ENCODE measurements around the gene BAHCC1.

The BAHCC1 gene

GRCh38 chr17:81370294-81370693 lies 25.0 kb upstream of the BAHCC1 start:
- H3F3A ChIP-seq (ENCODE audit: insufficient read depth, low read length), result no peaks in the 10 kb centered on the region
- no peak for TF ChIP-seq EZH2phosphoT487 (IDR thresholded peaks at IDR 0.05; ENCODE audit: low read length)
- no peak for TF ChIP-seq CTCF (IDR thresholded peaks at IDR 0.05; ENCODE audit: low read length)
- TF ChIP-seq EZH2 (optimal IDR thresholded peaks at IDR 0.05; ENCODE audit: low read depth, low read length), result no peak
- H3K36me3 ChIP-seq (replicated peaks; ENCODE audit: insufficient read depth, low read length), result no peaks in the 10 kb centered on the region
- no peaks in the 10 kb centered on the region for H4K20me1 ChIP-seq (ENCODE audit: insufficient read depth, low read length)
- no peaks in the 10 kb centered on the region for H3K9me3 ChIP-seq (replicated peaks; ENCODE audit: insufficient read depth, low read length)
- H3K4me1 ChIP-seq (ENCODE audit: low read length), result no peaks in the 10 kb centered on the region
- H3K9me2 ChIP-seq (replicated peaks; ENCODE audit: insufficient read depth, low read length), result no peaks in the 10 kb centered on the region
- no peak overlapping the region for H3K4me2 ChIP-seq (ENCODE audit: low read depth, low read length)
- peaks cover 95% of the 10 kb centered on the region for H3K27me3 ChIP-seq (replicated peaks; ENCODE audit: insufficient read depth, low read length)
- no peak overlapping the region for H3K9ac ChIP-seq (ENCODE audit: low read length)
- no peak overlapping the region for H3K27ac ChIP-seq (ENCODE audit: low read length)
- no peaks in the 10 kb centered on the region for H3K79me2 ChIP-seq (ENCODE audit: low read length)
- H2AFZ ChIP-seq (ENCODE audit: low read length), result no peak overlapping the region
- no peak overlapping the region for H3K4me3 ChIP-seq (ENCODE audit: low read length)
- no peak for DNase-seq

DNA sequence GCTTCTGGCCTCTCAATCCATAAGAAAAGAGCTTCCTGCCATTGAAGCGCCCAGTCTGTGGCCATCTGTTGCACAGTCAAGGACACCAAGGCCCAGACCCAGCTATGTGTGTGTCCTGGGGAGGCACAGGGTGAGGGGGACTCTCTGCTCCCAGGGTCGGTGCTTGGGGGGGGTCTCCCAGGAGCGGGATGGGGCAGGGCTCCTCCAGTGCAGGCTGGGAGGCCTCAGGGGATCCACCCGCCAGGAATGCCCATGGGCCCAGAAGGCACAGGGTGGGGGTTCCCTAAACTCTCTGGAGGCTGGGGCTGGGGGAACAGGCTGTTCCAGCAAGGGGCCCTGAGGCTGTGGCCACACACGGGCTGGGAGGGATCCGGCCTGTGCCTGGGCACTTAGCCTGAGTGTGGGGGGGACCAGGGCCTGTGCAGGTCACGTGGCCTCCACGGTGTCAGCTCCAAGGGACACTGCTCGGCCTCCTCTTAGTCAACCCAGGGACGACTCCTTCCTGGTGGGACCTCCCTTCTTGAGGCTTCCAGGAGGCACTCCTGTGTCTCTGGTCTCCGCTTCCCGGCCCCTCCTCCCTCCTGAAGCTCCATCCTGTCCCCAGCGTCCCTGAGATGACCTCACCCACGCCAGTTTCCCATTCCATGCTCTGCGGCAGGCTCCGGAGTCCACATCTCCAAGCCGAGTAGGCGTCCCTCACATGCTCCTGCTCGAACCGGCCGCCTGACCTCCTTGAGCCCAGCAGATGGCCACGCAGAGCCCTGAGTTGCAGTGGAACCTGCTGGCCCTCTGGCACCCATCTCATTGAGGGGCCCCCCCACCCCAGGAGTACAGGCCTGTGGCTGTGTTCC lies 23.1 kb upstream of the BAHCC1 start:
- Histone ChIP-seq H3K9ac (ENCODE audit: low read length) (no peak overlapping the region), H3K79me2 (ENCODE audit: low read length) (no peaks in the 10 kb centered on the region), H2AFZ (ENCODE audit: low read length) (no peak overlapping the region), H4K20me1 (ENCODE audit: insufficient read depth, low read length) (no peaks in the 10 kb centered on the region), H3K36me3 (replicated peaks; ENCODE audit: insufficient read depth, low read length) (no peaks in the 10 kb centered on the region), H3K4me1 (ENCODE audit: low read length) (no peaks in the 10 kb centered on the region), H3K27me3 (replicated peaks; ENCODE audit: insufficient read depth, low read length) (peaks cover 95% of the 10 kb centered on the region), H3K4me3 (ENCODE audit: low read length) (no peak overlapping the region), H3K9me2 (replicated peaks; ENCODE audit: insufficient read depth, low read length) (no peaks in the 10 kb centered on the region), H3K4me2 (ENCODE audit: low read depth, low read length) (no peak overlapping the region), H3F3A (ENCODE audit: insufficient read depth, low read length) (no peaks in the 10 kb centered on the region), H3K27ac (ENCODE audit: low read length) (no peak overlapping the region), H3K9me3 (replicated peaks; ENCODE audit: insufficient read depth, low read length) (no peaks in the 10 kb centered on the region)
- no peak for TF ChIP-seq EZH2 (optimal IDR thresholded peaks at IDR 0.05; ENCODE audit: low read depth, low read length)
- no peak for TF ChIP-seq CTCF (IDR thresholded peaks at IDR 0.05; ENCODE audit: low read length)
- TF ChIP-seq EZH2phosphoT487 (IDR thresholded peaks at IDR 0.05; ENCODE audit: low read length), result no peak
- no peak for DNase-seq

- Histone ChIP-seq H3K27me3 (replicated peaks; ENCODE audit: insufficient read depth, low read length) (peaks cover 93% of the 10 kb centered on the region), H3K4me2 (ENCODE audit: low read depth, low read length) (no peak overlapping the region), H2AFZ (ENCODE audit: low read length) (no peak overlapping the region), H3F3A (ENCODE audit: insufficient read depth, low read length) (no peaks in the 10 kb centered on the region), H3K4me3 (ENCODE audit: low read length) (no peak overlapping the region), H3K9me2 (replicated peaks; ENCODE audit: insufficient read depth, low read length) (no peaks in the 10 kb centered on the region), H3K79me2 (ENCODE audit: low read length) (no peaks in the 10 kb centered on the region), H3K9me3 (replicated peaks; ENCODE audit: insufficient read depth, low read length) (no peaks in the 10 kb centered on the region), H4K20me1 (ENCODE audit: insufficient read depth, low read length) (no peaks in the 10 kb centered on the region), H3K27ac (ENCODE audit: low read length) (no peak overlapping the region), H3K36me3 (replicated peaks; ENCODE audit: insufficient read depth, low read length) (no peaks in the 10 kb centered on the region), H3K4me1 (ENCODE audit: low read length) (no peaks in the 10 kb centered on the region), H3K9ac (ENCODE audit: low read length) (no peak overlapping the region)
- TF ChIP-seq EZH2phosphoT487 (IDR thresholded peaks at IDR 0.05; ENCODE audit: low read length) (no peak), CTCF (IDR thresholded peaks at IDR 0.05; ENCODE audit: low read length) (no peak), EZH2 (optimal IDR thresholded peaks at IDR 0.05; ENCODE audit: low read depth, low read length) (no peak)
- DNase-seq, result no peak
Measured at GRCh38 chr17:81373536-81374160, 21.6 kb upstream of the BAHCC1 start.
